A549 (cell line): ENCODE data around the gene GOLGA6L2. TPM values are rescaled to one million over a fixed set of nuclear protein-coding genes. Genes with fewer than 3 reads are reported as not detected.
"Not testable (repeated sequence)": the region's sequence is repeated elsewhere in the genome, so short reads cannot be mapped to it uniquely, and the experiment has no call there.

Source experiments
- ATAC-seq, 2 experiments: fragments of 200-7000 bp in 1 of 2; fragments of >200 bp in 1 of 2; cut with Nextera tagmentation in 1 of 2; cut with Tn5 transposase in 1 of 2; 3 replicates each; pipeline versions ENCODE4 v1.8.0 to v1.9.1; 2018 to 2020; ENCODE audit warnings: mild to moderate bottlenecking in 1 of 2, moderate library complexity in 1 of 2
- CTCF ChIA-PET: fragments of 300-600 bp; sonication (Branson Sonifier 250); formaldehyde crosslinking; extraction: SDS; loops from one replicate; lab custom pipeline; 2021; ENCODE audit warnings: antibody characterized with exemption, inconsistent platforms; lab: Yijun Ruan, JAX
- POLR2A ChIA-PET: fragments of 350-600 bp; formaldehyde crosslinking; extraction: SDS; loops from one replicate; lab custom pipeline; 2021; ENCODE audit warnings: antibody characterized with exemption, inconsistent platforms; lab: Yijun Ruan, JAX
- DNase-seq, 2 experiments: peaks; one replicate each; pipeline versions ENCODE4 v3.0.0 to v3.0.0-alpha.2; 2011 to 2016; ENCODE audit warnings: low read depth in 1 of 2, low spot score in 1 of 2
- FAIRE-seq: peaks from 2 replicates; lab custom pipeline; 2011; peaks lifted over from hg19 to GRCh38; lab: Jason Lieb, UNC
- H3K27ac ChIP-seq, 2 experiments: fragments of >200 bp; sonication (Bioruptor Twin); formaldehyde crosslinking; 3 replicates each; pipeline ENCODE4 v1.5.1; 2016 to 2017
- H3K4me1 ChIP-seq: fragments of >200 bp; sonication (Bioruptor Twin); formaldehyde crosslinking; 3 replicates; pipeline ENCODE4 v1.6.1; 2016
- H3K4me2 ChIP-seq: fragments of >200 bp; sonication (Bioruptor Twin); formaldehyde crosslinking; 3 replicates; pipeline ENCODE4 v1.6.1; 2016
- H3K4me3 ChIP-seq: fragments of >200 bp; sonication (Bioruptor Twin); formaldehyde crosslinking; 3 replicates; pipeline ENCODE4 v1.5.1; 2016
- H3K9me3 ChIP-seq: fragments of >200 bp; sonication (Bioruptor Twin); formaldehyde crosslinking; 3 replicates; pipeline ENCODE4 v1.6.1; 2016
- CEBPB ChIP-seq, 2 experiments: fragments of >200 bp in 1 of 2; sonication (Bioruptor Twin) in 1 of 2; formaldehyde crosslinking in 1 of 2; IDR thresholded peaks; 2 replicates each; pipeline ENCODE4 v1.6.1; 2012 to 2016
- CHD4 ChIP-seq: fragments of 200-600 bp; sonication (generic); IDR thresholded peaks from 2 replicates; pipeline ENCODE4 v1.6.1; 2016; ENCODE audit warnings: antibody characterized with exemption, mild to moderate bottlenecking, borderline replicate concordance
- EHF ChIP-seq: fragments of 250-450 bp; sonication (Bioruptor Pico); IDR thresholded peaks from 2 replicates; pipeline ENCODE4 v1.5.0; 2020; ENCODE audit warnings: mild to moderate bottlenecking
- FOXS1 ChIP-seq: fragments of 250-450 bp; sonication (Bioruptor Pico); IDR thresholded peaks from 2 replicates; pipeline ENCODE4 v1.5.0; 2020; ENCODE audit warnings: mild to moderate bottlenecking, moderate library complexity
- GATA3 ChIP-seq: IDR thresholded peaks from 2 replicates; pipeline ENCODE4 v1.6.1; 2012; ENCODE audit warnings: borderline replicate concordance
- HDAC2 ChIP-seq: fragments of 200-600 bp; sonication (generic); IDR thresholded peaks from 2 replicates; pipeline ENCODE4 v1.6.1; 2016
- HEYL ChIP-seq: fragments of 250-450 bp; sonication (Bioruptor Pico); IDR thresholded peaks from 2 replicates; pipeline ENCODE4 v1.8.0; 2021; ENCODE audit warnings: mild to moderate bottlenecking, moderate library complexity
- KDM5A ChIP-seq: fragments of 200-600 bp; sonication (generic); IDR thresholded peaks from 2 replicates; pipeline ENCODE4 v1.6.1; 2016; ENCODE audit warnings: antibody characterized with exemption, mild to moderate bottlenecking
- MAFK ChIP-seq: fragments of 450-650 bp; IDR thresholded peaks from 2 replicates; pipeline ENCODE4 v1.6.1; 2014; ENCODE audit not compliant: partially characterized antibody
- RAD21 ChIP-seq, 2 experiments: fragments of >200 bp in 1 of 2; sonication (Bioruptor Twin) in 1 of 2; formaldehyde crosslinking in 1 of 2; IDR thresholded peaks in 1 of 2; conservative IDR thresholded peaks in 1 of 2; 2 replicates in 1 of 2; 3 replicates in 1 of 2; pipeline ENCODE4 v1.6.1; 2012 to 2018; ENCODE audit warnings: inconsistent platforms in 1 of 2
- RARB ChIP-seq: fragments of 250-450 bp; sonication (Bioruptor Pico); IDR thresholded peaks from 2 replicates; pipeline ENCODE4 v1.8.0; 2021; ENCODE audit warnings: mild to moderate bottlenecking, moderate library complexity
- SMC3 ChIP-seq: fragments of >200 bp; sonication (Bioruptor Twin); formaldehyde crosslinking; IDR thresholded peaks from 3 replicates; pipeline ENCODE4 v1.6.1; 2018; ENCODE audit warnings: inconsistent platforms
- TP53 ChIP-seq: fragments of 250-450 bp; sonication (Bioruptor Pico); IDR thresholded peaks from 2 replicates; pipeline ENCODE4 v1.5.0; 2021; ENCODE audit warnings: mild to moderate bottlenecking, moderate library complexity
- ZC3H11A ChIP-seq: fragments of 450-650 bp; IDR thresholded peaks from 2 replicates; pipeline ENCODE4 v1.6.1; 2014; ENCODE audit warnings: antibody characterized with exemption, mild to moderate bottlenecking
- ZFP36 ChIP-seq: fragments of 450-650 bp; IDR thresholded peaks from 2 replicates; pipeline ENCODE4 v1.6.1; 2014; ENCODE audit warnings: borderline replicate concordance; ENCODE audit not compliant: partially characterized antibody
- ZNF302 ChIP-seq: fragments of 250-450 bp; sonication (Bioruptor Pico); IDR thresholded peaks from 2 replicates; pipeline ENCODE4 v1.9.0; 2021; ENCODE audit warnings: inconsistent platforms, mild to moderate bottlenecking, moderate library complexity
- WGBS: methylation state at CpG from one replicate; pipeline ENCODE4 v1.1.6; 2017; ENCODE audit errors: missing lambda C conversion rate; 5-methylcytosine and 5-hydroxymethylcytosine counted together
- polyA plus RNA-seq, 4 experiments: library from polyadenylated mRNA; depleted of rRNA in 3 of 4; stranded (reverse); fragments of >200 nt; fragmentation: RNase III in 1 of 4; extraction: RNeasy Plus Mini Kit Qiagen cat#74134 plus additional on column Dnase treatment in 1 of 4; gene quantifications; 2 replicates in 3 of 4; 3 replicates in 1 of 4; pipeline ENCODE4 v1.2.3, GENCODE V29; 2011 to 2017
- TF ChIP-seq, protein P1 (sequence below): fragments of >200 bp; sonication (Bioruptor Twin); formaldehyde crosslinking; IDR thresholded peaks from 3 replicates; pipeline ENCODE4 v1.6.1; 2016
- TF ChIP-seq, protein P2 (sequence below): fragments of 250-450 bp; sonication (Bioruptor Pico); IDR thresholded peaks from 2 replicates; pipeline ENCODE4 v1.5.0; 2020; ENCODE audit warnings: low read depth, mild to moderate bottlenecking, moderate library complexity
- TF ChIP-seq, protein P3 (sequence below): fragments of >200 bp; sonication (Bioruptor Twin); formaldehyde crosslinking; IDR thresholded peaks from 3 replicates; pipeline ENCODE4 v1.5.1; 2016
- TF ChIP-seq, protein P4 (sequence below): fragments of 200-600 bp; sonication (generic); IDR thresholded peaks from 2 replicates; pipeline ENCODE4 v1.6.1; 2016; ENCODE audit warnings: antibody characterized with exemption, mild to moderate bottlenecking, moderate library complexity

Gene GOLGA6L2
- polyA plus RNA-seq, 2 of the 4 experiments (the other 2 are of a cell fraction), result 0.03 TPM; not detected in 1

DNA sequence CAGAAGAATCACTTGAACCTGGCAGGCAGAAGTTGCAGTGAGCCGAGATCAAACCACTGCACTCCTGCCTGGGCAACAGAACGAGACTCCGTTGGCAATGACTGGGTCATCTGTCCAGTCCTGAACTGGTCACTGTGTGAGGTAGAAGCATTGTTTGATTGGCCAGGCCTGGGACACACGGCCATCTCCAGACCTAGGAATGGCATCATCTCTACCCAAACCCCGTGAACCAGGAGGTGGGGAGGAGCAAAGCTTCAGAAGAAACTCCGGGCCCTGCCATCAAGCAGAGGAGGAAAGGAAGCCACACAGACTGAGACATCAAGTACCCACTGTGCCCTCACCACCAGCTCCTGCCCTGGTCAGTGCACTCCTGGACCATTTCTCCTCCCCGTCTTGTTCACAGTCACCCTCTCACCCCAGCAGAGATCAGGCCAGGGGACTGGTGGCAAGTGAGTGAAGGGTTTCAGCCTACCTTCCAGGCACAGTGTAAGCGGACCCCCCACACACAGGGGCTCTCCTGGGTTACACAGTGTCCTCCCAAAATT is 31.6 kb downstream of the GOLGA6L2 start:
- Histone ChIP-seq H3K4me2 (no peak overlapping the region), H3K9me3 (no peaks in the 10 kb centered on the region), H3K4me3 (no peak overlapping the region), H3K4me1 (peaks cover 6% of the 10 kb centered on the region), H3K27ac (no peak overlapping the region)
- DNase-seq (no peak), FAIRE-seq (no peak), ATAC-seq (no peak)
- CTCF ChIA-PET, result no interaction called here
- no peak for TF ChIP-seq FOXS1 (CRISPR knock-in tag)
- no peak for TF ChIP-seq KDM5A
- TF ChIP-seq TP53, result no peak
- TF ChIP-seq CHD4, result no peak
- TF ChIP-seq EHF (CRISPR knock-in tag), result no peak
- TF ChIP-seq HEYL (CRISPR knock-in tag), result no peak
- no peak for TF ChIP-seq GATA3
- no peak for TF ChIP-seq RARB (CRISPR knock-in tag)
- TF ChIP-seq HDAC2, result no peak
- no peak for TF ChIP-seq MAFK
- TF ChIP-seq, protein P1, sequence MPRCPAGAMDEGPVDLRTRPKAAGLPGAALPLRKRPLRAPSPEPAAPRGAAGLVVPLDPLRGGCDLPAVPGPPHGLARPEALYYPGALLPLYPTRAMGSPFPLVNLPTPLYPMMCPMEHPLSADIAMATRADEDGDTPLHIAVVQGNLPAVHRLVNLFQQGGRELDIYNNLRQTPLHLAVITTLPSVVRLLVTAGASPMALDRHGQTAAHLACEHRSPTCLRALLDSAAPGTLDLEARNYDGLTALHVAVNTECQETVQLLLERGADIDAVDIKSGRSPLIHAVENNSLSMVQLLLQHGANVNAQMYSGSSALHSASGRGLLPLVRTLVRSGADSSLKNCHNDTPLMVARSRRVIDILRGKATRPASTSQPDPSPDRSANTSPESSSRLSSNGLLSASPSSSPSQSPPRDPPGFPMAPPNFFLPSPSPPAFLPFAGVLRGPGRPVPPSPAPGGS, result no peak
- TF ChIP-seq RAD21 (conservative IDR thresholded peaks at IDR 0.05 in 1 of 2, IDR thresholded peaks at IDR 0.05 in 1 of 2), result no peak
- TF ChIP-seq ZC3H11A, result no peak
- no peak for TF ChIP-seq ZFP36
- TF ChIP-seq, protein P2, sequence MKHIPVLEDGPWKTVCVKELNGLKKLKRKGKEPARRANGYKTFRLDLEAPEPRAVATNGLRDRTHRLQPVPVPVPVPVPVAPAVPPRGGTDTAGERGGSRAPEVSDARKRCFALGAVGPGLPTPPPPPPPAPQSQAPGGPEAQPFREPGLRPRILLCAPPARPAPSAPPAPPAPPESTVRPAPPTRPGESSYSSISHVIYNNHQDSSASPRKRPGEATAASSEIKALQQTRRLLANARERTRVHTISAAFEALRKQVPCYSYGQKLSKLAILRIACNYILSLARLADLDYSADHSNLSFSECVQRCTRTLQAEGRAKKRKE, result no peak
- no peak for TF ChIP-seq ZNF302 (CRISPR knock-in tag)
- TF ChIP-seq CEBPB (IDR thresholded peaks at IDR 0.05), result no peak
- TF ChIP-seq SMC3, result no peak
- TF ChIP-seq, protein P3, sequence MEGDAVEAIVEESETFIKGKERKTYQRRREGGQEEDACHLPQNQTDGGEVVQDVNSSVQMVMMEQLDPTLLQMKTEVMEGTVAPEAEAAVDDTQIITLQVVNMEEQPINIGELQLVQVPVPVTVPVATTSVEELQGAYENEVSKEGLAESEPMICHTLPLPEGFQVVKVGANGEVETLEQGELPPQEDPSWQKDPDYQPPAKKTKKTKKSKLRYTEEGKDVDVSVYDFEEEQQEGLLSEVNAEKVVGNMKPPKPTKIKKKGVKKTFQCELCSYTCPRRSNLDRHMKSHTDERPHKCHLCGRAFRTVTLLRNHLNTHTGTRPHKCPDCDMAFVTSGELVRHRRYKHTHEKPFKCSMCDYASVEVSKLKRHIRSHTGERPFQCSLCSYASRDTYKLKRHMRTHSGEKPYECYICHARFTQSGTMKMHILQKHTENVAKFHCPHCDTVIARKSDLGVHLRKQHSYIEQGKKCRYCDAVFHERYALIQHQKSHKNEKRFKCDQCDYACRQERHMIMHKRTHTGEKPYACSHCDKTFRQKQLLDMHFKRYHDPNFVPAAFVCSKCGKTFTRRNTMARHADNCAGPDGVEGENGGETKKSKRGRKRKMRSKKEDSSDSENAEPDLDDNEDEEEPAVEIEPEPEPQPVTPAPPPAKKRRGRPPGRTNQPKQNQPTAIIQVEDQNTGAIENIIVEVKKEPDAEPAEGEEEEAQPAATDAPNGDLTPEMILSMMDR, result no peak
- TF ChIP-seq, protein P4, sequence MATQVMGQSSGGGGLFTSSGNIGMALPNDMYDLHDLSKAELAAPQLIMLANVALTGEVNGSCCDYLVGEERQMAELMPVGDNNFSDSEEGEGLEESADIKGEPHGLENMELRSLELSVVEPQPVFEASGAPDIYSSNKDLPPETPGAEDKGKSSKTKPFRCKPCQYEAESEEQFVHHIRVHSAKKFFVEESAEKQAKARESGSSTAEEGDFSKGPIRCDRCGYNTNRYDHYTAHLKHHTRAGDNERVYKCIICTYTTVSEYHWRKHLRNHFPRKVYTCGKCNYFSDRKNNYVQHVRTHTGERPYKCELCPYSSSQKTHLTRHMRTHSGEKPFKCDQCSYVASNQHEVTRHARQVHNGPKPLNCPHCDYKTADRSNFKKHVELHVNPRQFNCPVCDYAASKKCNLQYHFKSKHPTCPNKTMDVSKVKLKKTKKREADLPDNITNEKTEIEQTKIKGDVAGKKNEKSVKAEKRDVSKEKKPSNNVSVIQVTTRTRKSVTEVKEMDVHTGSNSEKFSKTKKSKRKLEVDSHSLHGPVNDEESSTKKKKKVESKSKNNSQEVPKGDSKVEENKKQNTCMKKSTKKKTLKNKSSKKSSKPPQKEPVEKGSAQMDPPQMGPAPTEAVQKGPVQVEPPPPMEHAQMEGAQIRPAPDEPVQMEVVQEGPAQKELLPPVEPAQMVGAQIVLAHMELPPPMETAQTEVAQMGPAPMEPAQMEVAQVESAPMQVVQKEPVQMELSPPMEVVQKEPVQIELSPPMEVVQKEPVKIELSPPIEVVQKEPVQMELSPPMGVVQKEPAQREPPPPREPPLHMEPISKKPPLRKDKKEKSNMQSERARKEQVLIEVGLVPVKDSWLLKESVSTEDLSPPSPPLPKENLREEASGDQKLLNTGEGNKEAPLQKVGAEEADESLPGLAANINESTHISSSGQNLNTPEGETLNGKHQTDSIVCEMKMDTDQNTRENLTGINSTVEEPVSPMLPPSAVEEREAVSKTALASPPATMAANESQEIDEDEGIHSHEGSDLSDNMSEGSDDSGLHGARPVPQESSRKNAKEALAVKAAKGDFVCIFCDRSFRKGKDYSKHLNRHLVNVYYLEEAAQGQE, result no peak
- WGBS, result 87% methylated on average over 8 of the region's 8 CpGs
- POLR2A ChIA-PET, result no interaction called here

DNA sequence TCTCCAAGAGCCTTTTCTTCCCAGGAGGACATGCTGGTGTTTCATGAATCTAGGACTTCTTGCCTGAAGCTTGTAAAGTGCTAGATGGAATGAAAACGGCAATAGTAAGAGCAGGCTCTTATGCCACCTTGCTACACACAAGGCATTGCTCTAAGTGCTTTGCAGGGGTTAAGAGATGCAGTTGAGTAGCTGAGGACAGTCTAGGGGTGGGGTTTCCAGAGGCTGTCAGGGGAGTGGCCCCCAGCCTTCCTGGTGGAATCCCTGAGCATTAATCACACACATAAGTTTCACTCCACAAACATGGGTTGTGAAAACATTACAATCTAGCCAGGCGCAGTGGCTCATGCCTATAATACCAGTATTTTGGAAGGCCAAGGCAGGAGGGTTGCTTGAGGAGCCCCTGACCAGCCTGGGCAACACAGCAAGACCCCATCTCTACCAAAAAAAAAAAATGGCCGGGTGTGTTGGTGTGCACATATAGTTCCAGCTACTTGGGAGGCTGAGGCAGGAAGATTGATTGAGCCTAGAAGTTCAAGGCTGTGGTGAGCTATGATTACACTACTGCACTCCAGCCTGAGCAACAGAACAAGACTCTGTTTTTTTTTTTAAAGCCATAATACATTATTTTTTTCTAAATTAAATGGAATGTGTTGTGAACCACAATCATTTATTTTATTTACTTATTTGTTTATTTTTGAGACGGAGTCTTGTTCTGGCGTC is 34.0 kb downstream of the GOLGA6L2 start:
- ChIA-PET POLR2A (interaction anchor here (0.7 kb wide), 1 partner anchor 748 kb away, joined by 3 read pairs; no protein-coding TSS in a partner anchor), CTCF (interaction anchor here (1.1 to 1.6 kb wide), 3 partner anchors 8 to 17 kb away, joined by 3 read pairs; no protein-coding TSS in a partner anchor)
- 54% methylated on average over 5 of the region's 5 CpGs for WGBS
- peak; percentile 61 to 75; a peak in 4 of 6 replicates for ATAC-seq
- not testable (repeated sequence) for H3K9me3 ChIP-seq, DNase-seq, FAIRE-seq, H3K27ac ChIP-seq, H3K4me1 ChIP-seq, H3K4me3 ChIP-seq
- H3K4me2 ChIP-seq, result peak overlapping the region; percentile 32; the same call in 1 of the 3 replicates
